ENCODE data around the gene TTLL11. TPM values are rescaled to one million over a fixed set of nuclear protein-coding genes. Genes with fewer than 3 reads are reported as not detected.

Gene TTLL11
- total RNA-seq, 1 donor from 2014 or later: 3.6 TPM

- Mint-ChIP-seq H3K9me3 (peaks cover 8% of the 10 kb centered on the region), H3K4me1 (no peaks in the 10 kb centered on the region), H3K4me3 (no peak overlapping the region), H3K27me3 (no peaks in the 10 kb centered on the region), H3K27ac (no peak overlapping the region), H3K36me3 (ENCODE audit: low read depth) (peaks cover 2% of the 10 kb centered on the region)
- TF ChIP-seq, protein P1, sequence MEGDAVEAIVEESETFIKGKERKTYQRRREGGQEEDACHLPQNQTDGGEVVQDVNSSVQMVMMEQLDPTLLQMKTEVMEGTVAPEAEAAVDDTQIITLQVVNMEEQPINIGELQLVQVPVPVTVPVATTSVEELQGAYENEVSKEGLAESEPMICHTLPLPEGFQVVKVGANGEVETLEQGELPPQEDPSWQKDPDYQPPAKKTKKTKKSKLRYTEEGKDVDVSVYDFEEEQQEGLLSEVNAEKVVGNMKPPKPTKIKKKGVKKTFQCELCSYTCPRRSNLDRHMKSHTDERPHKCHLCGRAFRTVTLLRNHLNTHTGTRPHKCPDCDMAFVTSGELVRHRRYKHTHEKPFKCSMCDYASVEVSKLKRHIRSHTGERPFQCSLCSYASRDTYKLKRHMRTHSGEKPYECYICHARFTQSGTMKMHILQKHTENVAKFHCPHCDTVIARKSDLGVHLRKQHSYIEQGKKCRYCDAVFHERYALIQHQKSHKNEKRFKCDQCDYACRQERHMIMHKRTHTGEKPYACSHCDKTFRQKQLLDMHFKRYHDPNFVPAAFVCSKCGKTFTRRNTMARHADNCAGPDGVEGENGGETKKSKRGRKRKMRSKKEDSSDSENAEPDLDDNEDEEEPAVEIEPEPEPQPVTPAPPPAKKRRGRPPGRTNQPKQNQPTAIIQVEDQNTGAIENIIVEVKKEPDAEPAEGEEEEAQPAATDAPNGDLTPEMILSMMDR (IDR thresholded peaks at IDR 0.05): no peak
- CTCF ChIA-PET: no interaction called here
- POLR2A ChIA-PET: no interaction called here
- intact Hi-C loops (cut with micrococcal nuclease): no loop called here
- ATAC-seq (ENCODE audit: low read depth) (no peak), DNase-seq (no peak)
Measured at GRCh38 chr9:121778252-121779225, 314.6 kb downstream of the TTLL11 start.

- Mint-ChIP-seq H3K27me3 (no peaks in the 10 kb centered on the region), H3K9me3 (peaks cover 8% of the 10 kb centered on the region), H3K27ac (no peak overlapping the region), H3K36me3 (ENCODE audit: low read depth) (peaks cover 2% of the 10 kb centered on the region), H3K4me3 (no peak overlapping the region), H3K4me1 (no peaks in the 10 kb centered on the region)
- ChIA-PET CTCF (no interaction called here), POLR2A (no interaction called here)
- TF ChIP-seq, protein P1 (IDR thresholded peaks at IDR 0.05): no peak
- ATAC-seq (ENCODE audit: low read depth) (no peak), DNase-seq (peak; percentile 6)
- intact Hi-C loops (cut with micrococcal nuclease): no loop called here
Measured at GRCh38 chr9:121776739-121777637, 316.1 kb downstream of the TTLL11 start.

DNA sequence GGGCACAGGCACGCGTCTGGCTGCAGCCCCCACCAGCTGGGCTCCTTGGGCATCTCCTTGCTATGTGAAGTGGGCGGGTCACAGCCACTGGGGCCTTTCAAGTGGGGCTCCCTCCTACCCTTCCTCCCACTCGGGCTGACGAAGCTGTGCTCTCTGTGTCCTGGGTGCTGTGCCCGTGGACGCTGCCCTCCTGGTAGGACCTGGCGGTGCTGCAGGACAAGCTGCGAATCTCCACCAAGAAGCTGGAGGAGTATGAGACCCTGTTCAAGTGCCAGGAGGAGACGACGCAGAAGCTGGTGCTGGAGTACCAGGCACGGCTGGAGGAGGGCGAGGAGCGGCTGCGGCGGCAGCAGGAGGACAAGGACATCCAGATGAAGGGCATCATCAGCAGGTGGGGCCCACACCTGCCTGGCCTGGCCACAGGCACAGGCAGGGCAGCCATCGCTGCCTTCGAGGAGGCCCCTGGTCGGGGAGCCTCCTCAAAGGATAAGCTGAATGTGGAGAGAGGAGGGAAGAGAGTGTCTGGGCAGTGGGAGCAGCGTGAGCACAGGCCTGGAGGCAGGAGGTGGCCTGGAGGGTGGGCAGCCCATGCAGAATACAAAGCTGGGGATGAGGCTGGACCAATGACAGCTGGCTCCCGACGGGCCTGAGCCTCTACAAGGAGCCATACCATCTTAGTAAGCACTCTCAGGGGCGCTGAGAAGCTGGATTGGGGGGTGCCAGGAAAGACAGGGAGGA lies 316.9 kb downstream of the TTLL11 start:
- ChIA-PET CTCF (no interaction called here), POLR2A (no interaction called here)
- Mint-ChIP-seq H3K36me3 (ENCODE audit: low read depth) (peaks cover 2% of the 10 kb centered on the region), H3K9me3 (peaks cover 8% of the 10 kb centered on the region), H3K27ac (no peak overlapping the region), H3K4me3 (no peak overlapping the region), H3K27me3 (no peaks in the 10 kb centered on the region), H3K4me1 (no peaks in the 10 kb centered on the region)
- ATAC-seq (ENCODE audit: low read depth): no peak
- TF ChIP-seq, protein P1 (IDR thresholded peaks at IDR 0.05): no peak
- intact Hi-C loops (cut with micrococcal nuclease): no loop called here
- no peak for DNase-seq

DNA sequence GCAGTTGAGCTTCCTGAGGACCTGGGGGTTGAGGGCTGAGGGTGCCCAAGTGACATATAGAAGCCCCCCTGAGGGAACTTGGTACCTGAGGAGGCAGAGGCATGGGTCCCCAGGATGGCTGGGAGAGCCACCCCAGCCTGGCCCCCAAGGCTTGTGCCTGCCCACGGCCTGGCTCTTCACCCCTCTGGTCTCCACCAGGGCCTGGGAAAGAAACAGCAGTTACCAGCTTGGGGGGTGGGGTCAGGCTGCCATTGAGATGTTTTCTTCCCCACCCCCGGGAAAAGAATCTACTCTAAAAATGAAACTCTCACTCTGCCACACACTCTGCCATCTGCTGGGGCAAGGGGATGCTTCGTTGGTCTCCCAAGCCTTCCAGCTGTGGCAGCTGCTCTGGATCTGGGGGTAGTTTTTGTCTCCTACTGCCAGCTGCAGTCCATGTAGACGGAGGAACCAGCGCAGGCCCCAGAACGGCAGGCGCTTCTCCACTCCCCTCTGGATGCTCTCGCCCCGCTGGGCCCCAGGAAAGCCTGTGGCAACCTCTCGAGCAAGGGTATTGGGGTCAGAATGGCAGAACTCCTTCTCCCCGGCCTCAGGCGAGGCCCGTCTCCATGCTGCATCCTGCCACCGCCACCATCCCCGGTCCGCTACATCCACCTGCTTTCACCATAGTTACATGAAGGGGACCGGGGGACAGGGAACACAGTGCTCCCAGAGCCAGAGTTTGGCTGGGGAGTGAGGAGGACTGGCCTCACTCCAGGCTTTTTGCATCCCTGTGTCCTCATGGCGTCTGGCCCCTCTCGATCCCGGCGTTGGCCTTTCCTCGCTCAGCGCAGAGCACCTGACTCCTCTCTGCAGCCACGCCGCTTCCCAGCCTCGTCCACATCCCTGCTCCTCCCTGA lies 318.1 kb downstream of the TTLL11 start:
- intact Hi-C loops (cut with micrococcal nuclease): no loop called here
- H3K4me3 Mint-ChIP-seq: no peak overlapping the region
- no peaks in the 10 kb centered on the region for H3K27me3 Mint-ChIP-seq
- ChIA-PET POLR2A (no interaction called here), CTCF (no interaction called here)
- ATAC-seq (ENCODE audit: low read depth) (no peak), DNase-seq (no peak)
- H3K4me1 Mint-ChIP-seq: no peaks in the 10 kb centered on the region
- TF ChIP-seq, protein P1 (IDR thresholded peaks at IDR 0.05): no peak
- H3K27ac Mint-ChIP-seq: no peak overlapping the region
- peaks cover 8% of the 10 kb centered on the region for H3K9me3 Mint-ChIP-seq
- H3K36me3 Mint-ChIP-seq (ENCODE audit: low read depth): peaks cover 2% of the 10 kb centered on the region

All from activated B cell treated with CpG ODN at 0.5 μM for 24 hours (primary cell).